H1 (cell line): Measurements from ENCODE around the gene MINDY1. TPM values are rescaled to one million over a fixed set of nuclear protein-coding genes. Genes with fewer than 3 reads are reported as not detected.
A peak's percentile ranks its signal among the peaks of the same experiment; 100 is the strongest.

Source experiments
- ASH2L ChIP-seq: fragments of 200-600, 300-600 bp; sonication (generic); IDR thresholded peaks from one replicate; pipeline ENCODE4 v1.7.1; 2017; ENCODE audit warnings: low read length
- BACH1 ChIP-seq: IDR thresholded peaks from 2 replicates; pipeline ENCODE4 v1.6.1; 2012; ENCODE audit warnings: low read length, improper control_type of control experiment
- EZH2 ChIP-seq: fragments of 200-600 bp; sonication (generic); IDR thresholded peaks from 2 replicates; pipeline ENCODE4 v1.7.1; 2012; ENCODE audit warnings: low read depth, mild to moderate bottlenecking, moderate library complexity, low read length, inconsistent platforms; ENCODE audit not compliant: severe bottlenecking
- GABPA ChIP-seq: IDR thresholded peaks from 2 replicates; pipeline ENCODE4 v1.6.1; 2011; ENCODE audit warnings: mild to moderate bottlenecking, low read length, moderate library complexity, borderline replicate concordance; ENCODE audit not compliant: insufficient read depth
- JUND ChIP-seq: IDR thresholded peaks from 2 replicates; pipeline ENCODE4 v1.6.1; 2011; ENCODE audit warnings: mild to moderate bottlenecking, improper control_type of control experiment, low read length
- SP1 ChIP-seq: IDR thresholded peaks from 2 replicates; pipeline ENCODE4 v1.6.1; 2011; ENCODE audit warnings: low read depth, low read length
- SRF ChIP-seq: IDR thresholded peaks from 2 replicates; pipeline ENCODE4 v1.6.1; 2011; ENCODE audit warnings: mild to moderate bottlenecking, low read depth, low read length, moderate library complexity
- SUZ12 ChIP-seq: fragments of 200-600 bp; sonication (generic); IDR thresholded peaks from 2 replicates; pipeline ENCODE4 v1.6.1; 2012; ENCODE audit warnings: mild to moderate bottlenecking, inconsistent platforms, low read length, moderate library complexity, mixed read lengths
- TEAD4 ChIP-seq: IDR thresholded peaks from 2 replicates; pipeline ENCODE4 v1.6.1; 2012; ENCODE audit warnings: low read depth, low read length, inconsistent platforms, mixed read lengths
- polyA plus RNA-seq, 7 experiments: library from polyadenylated mRNA; depleted of rRNA in 3 of 7; stranded (reverse) in 5 of 7; unstranded in 2 of 7; fragments of >200 nt in 5 of 7; fragments of 200-250 nt in 2 of 7; gene quantifications; 1 replicate in 5 of 7; 2 replicates in 1 of 7; 4 replicates in 1 of 7; pipeline versions ENCODE4 v1.2.1 to v1.2.3, GENCODE V29; 2011 to 2013; ENCODE audit warnings: missing spikeins in 2 of 7, mixed read lengths in 2 of 7
- total RNA-seq: library from RNA; stranded (reverse); fragmentation: NEBNext Ultra II Directional; extraction: Animal tissue kit (Norgen Biotek cat#: 25700); gene quantifications from 2 replicates; pipeline ENCODE4 v1.2.1, GENCODE V29; 2021
- TF ChIP-seq, protein P1 (sequence below), 3 experiments: IDR thresholded peaks; 1 replicate in 2 of 3; 2 replicates in 1 of 3; pipeline versions ENCODE4 v1.5.1 to v1.6.1; 2011; ENCODE audit warnings: low read length in 3 of 3, mild to moderate bottlenecking in 3 of 3, inconsistent platforms in 2 of 3, low read depth in 1 of 3, moderate library complexity in 1 of 3; ENCODE audit not compliant: insufficient read depth in 1 of 3; ENCODE audit errors: control extremely low read depth in 1 of 3

Gene MINDY1
- total and polyA plus RNA-seq, 2 of the 8 experiments (the other 6 are each of a cell fraction or from before 2014, with no cell fraction given) = 10.3 to 11.4 TPM

GRCh38 chr1:150981805-150982712, 24.6 kb downstream of the MINDY1 start, which contains the start of gene ANXA9 (continued):
- TF ChIP-seq EZH2 (no peak), ASH2L (peak; percentile 8), SP1 (peak; percentile 62; the same call in 1 of the 2 replicates), GABPA (no peak), SRF (no peak), SUZ12 (no peak), BACH1 (no peak), JUND (no peak), TEAD4 (peak; percentile 73)
- TF ChIP-seq, protein P1, sequence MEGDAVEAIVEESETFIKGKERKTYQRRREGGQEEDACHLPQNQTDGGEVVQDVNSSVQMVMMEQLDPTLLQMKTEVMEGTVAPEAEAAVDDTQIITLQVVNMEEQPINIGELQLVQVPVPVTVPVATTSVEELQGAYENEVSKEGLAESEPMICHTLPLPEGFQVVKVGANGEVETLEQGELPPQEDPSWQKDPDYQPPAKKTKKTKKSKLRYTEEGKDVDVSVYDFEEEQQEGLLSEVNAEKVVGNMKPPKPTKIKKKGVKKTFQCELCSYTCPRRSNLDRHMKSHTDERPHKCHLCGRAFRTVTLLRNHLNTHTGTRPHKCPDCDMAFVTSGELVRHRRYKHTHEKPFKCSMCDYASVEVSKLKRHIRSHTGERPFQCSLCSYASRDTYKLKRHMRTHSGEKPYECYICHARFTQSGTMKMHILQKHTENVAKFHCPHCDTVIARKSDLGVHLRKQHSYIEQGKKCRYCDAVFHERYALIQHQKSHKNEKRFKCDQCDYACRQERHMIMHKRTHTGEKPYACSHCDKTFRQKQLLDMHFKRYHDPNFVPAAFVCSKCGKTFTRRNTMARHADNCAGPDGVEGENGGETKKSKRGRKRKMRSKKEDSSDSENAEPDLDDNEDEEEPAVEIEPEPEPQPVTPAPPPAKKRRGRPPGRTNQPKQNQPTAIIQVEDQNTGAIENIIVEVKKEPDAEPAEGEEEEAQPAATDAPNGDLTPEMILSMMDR (IDR thresholded peaks at IDR 0.05; ENCODE audit: control extremely low read depth in 1 of 3, insufficient read depth in 1 of 3, low read depth in 1 of 3, low read length in 3 of 3) = no peak
- TF ChIP-seq, all 59 proteins: peak for 5
